Progenitor cell of endocrine pancreas (in vitro differentiated cells): ENCODE measurements around the gene PALLD. TPM values are rescaled to one million over a fixed set of nuclear protein-coding genes. Genes with fewer than 3 reads are reported as not detected.

ENCODE experiments used
- DNase-seq: peaks from one replicate; pipeline ENCODE4 v3.0.0; 2021; ENCODE audit warnings: low spot score; ENCODE audit not compliant: unreplicated experiment
- H3K27ac Mint-ChIP-seq: 2 replicates; pipeline ENCODE4 v1.8.0; 2021; ENCODE audit warnings: mild to moderate bottlenecking, moderate library complexity, mixed read lengths
- H3K27me3 Mint-ChIP-seq: 2 replicates; pipeline ENCODE4 v1.8.0; 2021; ENCODE audit warnings: mixed read lengths
- H3K36me3 Mint-ChIP-seq: 2 replicates; pipeline ENCODE4 v1.8.0; 2022; ENCODE audit warnings: mixed read lengths; ENCODE audit not compliant: insufficient read depth
- H3K4me1 Mint-ChIP-seq: 2 replicates; pipeline ENCODE4 v1.8.0; 2021; ENCODE audit warnings: low read depth, mixed read lengths
- H3K4me3 Mint-ChIP-seq: 2 replicates; pipeline ENCODE4 v1.8.0; 2021; ENCODE audit warnings: low read depth, mild to moderate bottlenecking, moderate library complexity, mixed read lengths
- H3K9me3 Mint-ChIP-seq: 2 replicates; pipeline ENCODE4 v1.8.0; 2021; ENCODE audit warnings: low read depth, mixed read lengths
- total RNA-seq: library from RNA; stranded (reverse); gene quantifications from 2 replicates; pipeline ENCODE4 v1.2.1, GENCODE V29; 2021
- TF ChIP-seq, protein P1 (sequence below): fragments of 200-600 bp; sonication (generic); IDR thresholded peaks from one replicate; pipeline ENCODE4 v1.5.0; 2021; ENCODE audit warnings: antibody characterized with exemption, mild to moderate bottlenecking; ENCODE audit not compliant: unreplicated experiment

Gene PALLD
- total RNA-seq, 1 donor from 2014 or later, result 43.2 TPM

DNA sequence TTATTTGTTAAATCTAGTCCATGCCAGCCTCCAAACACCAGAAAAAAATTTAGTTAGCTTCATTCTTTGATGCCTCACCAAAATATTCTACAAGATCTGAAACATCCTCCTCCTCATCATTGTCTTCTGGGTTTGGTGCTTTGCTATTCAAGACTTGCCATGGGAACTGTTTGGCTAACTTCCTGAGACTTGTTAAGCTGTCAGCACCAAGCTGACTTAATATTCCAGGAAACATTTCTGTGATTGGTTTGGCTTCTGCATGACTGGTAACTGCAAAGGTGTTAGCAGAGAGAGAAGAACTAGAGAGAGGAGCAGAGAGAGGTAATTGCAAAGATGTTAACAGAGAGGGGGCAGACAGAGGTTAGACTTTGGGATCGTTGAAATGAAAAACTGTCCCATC is 101.3 kb downstream of the PALLD start:
- TF ChIP-seq, protein P1, sequence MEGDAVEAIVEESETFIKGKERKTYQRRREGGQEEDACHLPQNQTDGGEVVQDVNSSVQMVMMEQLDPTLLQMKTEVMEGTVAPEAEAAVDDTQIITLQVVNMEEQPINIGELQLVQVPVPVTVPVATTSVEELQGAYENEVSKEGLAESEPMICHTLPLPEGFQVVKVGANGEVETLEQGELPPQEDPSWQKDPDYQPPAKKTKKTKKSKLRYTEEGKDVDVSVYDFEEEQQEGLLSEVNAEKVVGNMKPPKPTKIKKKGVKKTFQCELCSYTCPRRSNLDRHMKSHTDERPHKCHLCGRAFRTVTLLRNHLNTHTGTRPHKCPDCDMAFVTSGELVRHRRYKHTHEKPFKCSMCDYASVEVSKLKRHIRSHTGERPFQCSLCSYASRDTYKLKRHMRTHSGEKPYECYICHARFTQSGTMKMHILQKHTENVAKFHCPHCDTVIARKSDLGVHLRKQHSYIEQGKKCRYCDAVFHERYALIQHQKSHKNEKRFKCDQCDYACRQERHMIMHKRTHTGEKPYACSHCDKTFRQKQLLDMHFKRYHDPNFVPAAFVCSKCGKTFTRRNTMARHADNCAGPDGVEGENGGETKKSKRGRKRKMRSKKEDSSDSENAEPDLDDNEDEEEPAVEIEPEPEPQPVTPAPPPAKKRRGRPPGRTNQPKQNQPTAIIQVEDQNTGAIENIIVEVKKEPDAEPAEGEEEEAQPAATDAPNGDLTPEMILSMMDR, result no peak
- peaks cover 9% of the 10 kb centered on the region for H3K27me3 Mint-ChIP-seq
- no peak for DNase-seq
- H3K27ac Mint-ChIP-seq, result no peak overlapping the region
- peaks cover 11% of the 10 kb centered on the region for H3K4me1 Mint-ChIP-seq
- H3K4me3 Mint-ChIP-seq, result no peak overlapping the region
- H3K9me3 Mint-ChIP-seq, result no peaks in the 10 kb centered on the region
- no peaks in the 10 kb centered on the region for H3K36me3 Mint-ChIP-seq

- Mint-ChIP-seq H3K4me1 (peaks cover 10% of the 10 kb centered on the region), H3K27ac (no peak overlapping the region), H3K36me3 (no peaks in the 10 kb centered on the region), H3K4me3 (no peak overlapping the region), H3K27me3 (peaks cover 7% of the 10 kb centered on the region), H3K9me3 (no peaks in the 10 kb centered on the region)
- TF ChIP-seq, protein P1, result no peak
- DNase-seq, result no peak
Observed at GRCh38 chr4:168600796-168601583, 104.1 kb downstream of the PALLD start.

DNA sequence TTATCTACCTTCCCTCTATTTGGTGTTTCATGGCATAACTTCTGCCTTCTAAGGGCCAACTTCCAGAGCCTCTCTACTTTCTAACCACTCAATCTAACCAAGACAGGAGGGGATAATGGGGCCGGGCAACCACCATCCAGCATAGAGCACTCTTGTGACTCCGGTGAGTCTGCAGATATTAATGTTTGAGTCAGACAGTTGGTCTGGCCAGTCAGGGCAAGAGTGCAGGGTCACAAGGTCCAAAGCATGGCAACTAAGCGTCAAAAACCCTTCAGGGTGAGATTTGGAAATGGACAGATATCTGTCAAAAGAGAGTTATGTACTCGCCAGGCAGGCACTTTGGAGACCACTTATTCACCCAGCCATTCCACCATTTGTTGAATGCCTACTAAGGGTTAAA is 105.0 kb downstream of the PALLD start:
- Mint-ChIP-seq H3K27me3 (peaks cover 7% of the 10 kb centered on the region), H3K4me3 (no peak overlapping the region), H3K4me1 (peaks cover 10% of the 10 kb centered on the region), H3K27ac (no peak overlapping the region), H3K36me3 (no peaks in the 10 kb centered on the region), H3K9me3 (no peaks in the 10 kb centered on the region)
- DNase-seq, result no peak
- TF ChIP-seq, protein P1, result no peak

GRCh38 chr4:168604496-168605373 is 107.9 kb downstream of the PALLD start:
- TF ChIP-seq, protein P1, result no peak
- H3K27ac Mint-ChIP-seq, result peak overlapping the region; percentile 26
- no peak overlapping the region for H3K4me3 Mint-ChIP-seq
- no peaks in the 10 kb centered on the region for H3K36me3 Mint-ChIP-seq
- no peaks in the 10 kb centered on the region for H3K9me3 Mint-ChIP-seq
- peaks cover 10% of the 10 kb centered on the region for H3K4me1 Mint-ChIP-seq
- no peak for DNase-seq
- H3K27me3 Mint-ChIP-seq, result peaks cover 7% of the 10 kb centered on the region

DNA sequence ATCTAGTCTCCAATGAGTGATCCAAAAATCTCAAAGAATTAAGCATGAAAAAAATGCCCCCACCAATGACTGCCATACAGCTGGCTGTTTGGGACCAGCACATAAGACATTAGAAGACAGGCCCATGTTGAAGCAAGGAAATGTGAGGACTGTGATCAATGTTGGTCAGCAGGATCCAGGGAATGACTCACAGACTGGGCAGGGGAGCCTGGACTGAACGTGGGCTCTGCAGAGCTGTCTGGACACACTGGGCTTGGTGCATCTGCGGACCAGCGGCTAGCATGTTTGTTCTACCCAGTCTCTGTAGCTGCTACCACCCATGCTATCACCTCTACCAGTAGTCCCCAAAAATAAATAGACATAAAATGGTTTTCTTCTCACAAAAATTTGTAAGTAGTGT is 108.6 kb downstream of the PALLD start:
- H3K27me3 Mint-ChIP-seq, result peaks cover 7% of the 10 kb centered on the region
- no peaks in the 10 kb centered on the region for H3K36me3 Mint-ChIP-seq
- TF ChIP-seq, protein P1, result no peak
- DNase-seq, result no peak
- H3K27ac Mint-ChIP-seq, result no peak overlapping the region
- H3K9me3 Mint-ChIP-seq, result no peaks in the 10 kb centered on the region
- no peak overlapping the region for H3K4me3 Mint-ChIP-seq
- peaks cover 10% of the 10 kb centered on the region for H3K4me1 Mint-ChIP-seq
